ENCODE results near the gene ADCYAP1R1. TPM values are rescaled to one million over a fixed set of nuclear protein-coding genes. Genes with fewer than 3 reads are reported as not detected.

ADCYAP1R1 gene
- total and polyA plus RNA-seq, 2 of the 8 experiments (the other 6 are each of a cell fraction or from before 2014, with no cell fraction given): 14.4 to 14.6 TPM

- ChIA-PET CTCF (ENCODE audit: partially characterized antibody) (interaction anchor here (0.9 to 4.4 kb wide), 6 partner anchors 10 to 104 kb away, joined by 3 to 23 read pairs (median 6); no protein-coding TSS in a partner anchor), POLR2A (ENCODE audit: partially characterized antibody) (interaction anchor here (0.8 kb wide), 1 partner anchor 24 kb away, joined by 3 read pairs; no protein-coding TSS in a partner anchor)
- H2BK5ac ChIP-seq (ENCODE audit: low read depth, low read length): no peak overlapping the region
- no peak overlapping the region for H2BK120ac ChIP-seq (replicated peaks; ENCODE audit: low read depth, low read length)
- no peaks in the 10 kb centered on the region; a peak in 1 of 7 replicates for H3K4me1 ChIP-seq (replicated peaks in 1 of 4; ENCODE audit: control insufficient read depth in 3 of 4, insufficient read depth in 4 of 4, low read length in 3 of 4)
- H3K14ac ChIP-seq (ENCODE audit: insufficient read length): no peak overlapping the region
- H2BK20ac ChIP-seq (ENCODE audit: low read length): no peak overlapping the region
- no peak overlapping the region for H3K4me2 ChIP-seq (ENCODE audit: insufficient read depth in 1 of 2, low read depth in 2 of 2, low read length in 2 of 2)
- peaks cover 0 to 10% of the 10 kb centered on the region in 2 experiments for H4K20me1 ChIP-seq (replicated peaks in 1 of 2; ENCODE audit: control insufficient read depth in 1 of 2, insufficient read depth in 2 of 2, low read length in 2 of 2)
- H2AFZ ChIP-seq (ENCODE audit: low read length): no peak overlapping the region
- H2BK12ac ChIP-seq (ENCODE audit: low read depth, low read length): no peak overlapping the region
- no peaks in the 10 kb centered on the region for H3K79me2 ChIP-seq (ENCODE audit: control insufficient read depth in 1 of 2, insufficient read depth in 2 of 2, low read length in 2 of 2)
- H3K36me3 ChIP-seq (ENCODE audit: control insufficient read depth in 2 of 4, insufficient read depth in 4 of 4, low read length in 3 of 4): peaks cover 0 to 5% (median 0%) of the 10 kb centered on the region in 4 experiments; a peak in 2 of 8 replicates
- no peak overlapping the region for H3K4me3 ChIP-seq (ENCODE audit: extremely low read depth in 1 of 4, insufficient read depth in 2 of 4, low read depth in 3 of 4, low read length in 4 of 4)
- H3K18ac ChIP-seq (ENCODE audit: extremely low read depth, low read length): no peak overlapping the region
- H3K9ac ChIP-seq (replicated peaks in 1 of 4; ENCODE audit: extremely low read depth in 1 of 4, low read depth in 3 of 4, low read length in 3 of 4): no peak overlapping the region
- H3K27me3 ChIP-seq (replicated peaks in 1 of 4; ENCODE audit: control insufficient read depth in 3 of 4, extremely low read depth in 1 of 4, insufficient read depth in 3 of 4, low read length in 3 of 4): no peaks in the 10 kb centered on the region
- FAIRE-seq (no peak), DNase-seq (ENCODE audit: low read depth in 1 of 2, low spot score in 2 of 2) (no peak)
- peaks cover 6% of the 10 kb centered on the region; the same call in 1 of the 2 replicates for H3K79me1 ChIP-seq (ENCODE audit: low read depth, low read length)
- H4K8ac ChIP-seq (ENCODE audit: extremely low read depth, insufficient read depth, low read length): no peak overlapping the region
- H3K27ac ChIP-seq (ENCODE audit: low read depth, low read length): no peak overlapping the region
- H4K5ac ChIP-seq (ENCODE audit: insufficient read length, low read depth, low read length): no peak overlapping the region
- WGBS, 2 experiments (ENCODE audit: extremely low coverage in 1 of 2, insufficient coverage in 1 of 2, insufficient read length in 1 of 2, insufficient replicate concordance in 2 of 2, low coverage in 1 of 2, low lambda C conversion rate in 2 of 2, missing lambda C conversion rate in 1 of 2): 93% methylated on average over 12 of the region's 12 CpGs; no CpG with 5 or more reads in 1 of the 2 experiments
- H3K9me3 ChIP-seq (ENCODE audit: insufficient read depth in 2 of 2, low read depth in 1 of 2, low read length in 1 of 2): no peaks in the 10 kb centered on the region
- no peak overlapping the region for H3K23ac ChIP-seq (ENCODE audit: insufficient read length)
- H2BK15ac ChIP-seq (ENCODE audit: low read length): no peak overlapping the region
- no peak overlapping the region for H2AK5ac ChIP-seq (ENCODE audit: low read depth, low read length)
- peaks cover 7% of the 10 kb centered on the region; the same call in 1 of the 2 replicates for H3K23me2 ChIP-seq (ENCODE audit: low read depth, low read length)
- H3K56ac ChIP-seq (replicated peaks; ENCODE audit: insufficient read length, low read depth, low read length): no peak overlapping the region
- no peak overlapping the region for H4K91ac ChIP-seq (replicated peaks; ENCODE audit: insufficient read length, low read length)
- H3K4ac ChIP-seq (replicated peaks; ENCODE audit: insufficient read length, low read depth, low read length): no peak overlapping the region
- TF ChIP-seq RXRA (IDR thresholded peaks at IDR 0.05; ENCODE audit: insufficient read depth, low read depth, low read length): no peak
- TF ChIP-seq NRF1 (IDR thresholded peaks at IDR 0.05; ENCODE audit: low read depth, low read length): no peak
- TF ChIP-seq TBP (IDR thresholded peaks at IDR 0.05; ENCODE audit: low read depth, low read length): no peak
- TF ChIP-seq YY1 (IDR thresholded peaks at IDR 0.05; ENCODE audit: low read depth, low read length): no peak
- TF ChIP-seq TAF1 (IDR thresholded peaks at IDR 0.05; ENCODE audit: low read depth, low read length): no peak
- no peak for TF ChIP-seq ATF2 (IDR thresholded peaks at IDR 0.05; ENCODE audit: low read length)
- no peak for TF ChIP-seq RNF2 (IDR thresholded peaks at IDR 0.05; ENCODE audit: borderline replicate concordance, low read depth, low read length, missing control alignments, poor library complexity, severe bottlenecking)
- TF ChIP-seq BCL11A (IDR thresholded peaks at IDR 0.05; ENCODE audit: low read depth in 2 of 2, low read length in 2 of 2): no peak
- no peak for TF ChIP-seq GABPA (IDR thresholded peaks at IDR 0.05; ENCODE audit: borderline replicate concordance, insufficient read depth, low read length)
- no peak for TF ChIP-seq CBX8 (IDR thresholded peaks at IDR 0.05; ENCODE audit: borderline replicate concordance, low read depth, low read length)
- no peak for TF ChIP-seq SAP30 (IDR thresholded peaks at IDR 0.05; ENCODE audit: insufficient read depth, insufficient replicate concordance, low read length)
These were observed 29.9 kb downstream of the ADCYAP1R1 start for GRCh38 chr7:31082017-31082416.
